Measurements from ENCODE around the gene RBM33.

GRCh38 chr7:155731380-155731779 lies 86.9 kb downstream of the RBM33 start:
- TF ChIP-seq, protein P1, sequence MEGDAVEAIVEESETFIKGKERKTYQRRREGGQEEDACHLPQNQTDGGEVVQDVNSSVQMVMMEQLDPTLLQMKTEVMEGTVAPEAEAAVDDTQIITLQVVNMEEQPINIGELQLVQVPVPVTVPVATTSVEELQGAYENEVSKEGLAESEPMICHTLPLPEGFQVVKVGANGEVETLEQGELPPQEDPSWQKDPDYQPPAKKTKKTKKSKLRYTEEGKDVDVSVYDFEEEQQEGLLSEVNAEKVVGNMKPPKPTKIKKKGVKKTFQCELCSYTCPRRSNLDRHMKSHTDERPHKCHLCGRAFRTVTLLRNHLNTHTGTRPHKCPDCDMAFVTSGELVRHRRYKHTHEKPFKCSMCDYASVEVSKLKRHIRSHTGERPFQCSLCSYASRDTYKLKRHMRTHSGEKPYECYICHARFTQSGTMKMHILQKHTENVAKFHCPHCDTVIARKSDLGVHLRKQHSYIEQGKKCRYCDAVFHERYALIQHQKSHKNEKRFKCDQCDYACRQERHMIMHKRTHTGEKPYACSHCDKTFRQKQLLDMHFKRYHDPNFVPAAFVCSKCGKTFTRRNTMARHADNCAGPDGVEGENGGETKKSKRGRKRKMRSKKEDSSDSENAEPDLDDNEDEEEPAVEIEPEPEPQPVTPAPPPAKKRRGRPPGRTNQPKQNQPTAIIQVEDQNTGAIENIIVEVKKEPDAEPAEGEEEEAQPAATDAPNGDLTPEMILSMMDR (IDR thresholded peaks at IDR 0.05): no peak
- no peak for TF ChIP-seq POLR2A (IDR thresholded peaks at IDR 0.05)

Measured in thyroid gland (tissue), 4 donors.